OCI-M2 (cell line): ENCODE measurements around the gene C16orf86.

Experiments
- DNase-seq: peaks from one replicate; lab custom pipeline; 2025; ENCODE audit not compliant: unreplicated experiment; lab: John Stamatoyannopoulos, UW

Gene C16orf86

GRCh38 chr16:67666559-67667452 is at the start of gene C16orf86, which contains the start of gene ENKD1:
TSS of gene C16orf86 (plus strand) at chr16:67666814. CDS start at chr16:67666971, 157 bp downstream.
TSS of gene ENKD1 (minus strand) at chr16:67666750. CDS start at chr16:67666442, 308 bp downstream.
- DNase-seq, result no peak

GRCh38 chr16:67628216-67628615 is 38.4 kb upstream of the C16orf86 start:
- no peak for DNase-seq

GRCh38 chr16:67632415-67633172 is 34.0 kb upstream of the C16orf86 start:
- DNase-seq, result no peak

- DNase-seq, result no peak
Measured at GRCh38 chr16:67636713-67637112, 29.9 kb upstream of the C16orf86 start.

- no peak for DNase-seq
Measured at GRCh38 chr16:67637625-67638024, 29.0 kb upstream of the C16orf86 start.

GRCh38 chr16:67641779-67642708 is 24.6 kb upstream of the C16orf86 start:
- no peak for DNase-seq

- no peak for DNase-seq
Measured at GRCh38 chr16:67644038-67644437, 22.6 kb upstream of the C16orf86 start.

- no peak for DNase-seq
Measured at GRCh38 chr16:67645397-67646121, 21.1 kb upstream of the C16orf86 start.

- no peak for DNase-seq
Measured at GRCh38 chr16:67647111-67647651, 19.4 kb upstream of the C16orf86 start.

GRCh38 chr16:67647681-67648080 is 18.9 kb upstream of the C16orf86 start:
- DNase-seq, result no peak

GRCh38 chr16:67648088-67648763 is 18.4 kb upstream of the C16orf86 start:
- DNase-seq, result no peak

GRCh38 chr16:67648764-67649407 is 17.7 kb upstream of the C16orf86 start:
- DNase-seq, result no peak

GRCh38 chr16:67649494-67649931 is 17.1 kb upstream of the C16orf86 start:
- DNase-seq, result no peak

GRCh38 chr16:67650023-67650422 is 16.6 kb upstream of the C16orf86 start:
- DNase-seq, result no peak

- no peak for DNase-seq
Measured at GRCh38 chr16:67651039-67651438, 15.6 kb upstream of the C16orf86 start.

- no peak for DNase-seq
Measured at GRCh38 chr16:67651847-67652246, 14.8 kb upstream of the C16orf86 start.

GRCh38 chr16:67652578-67653127 is 14.0 kb upstream of the C16orf86 start:
- DNase-seq, result no peak

- no peak for DNase-seq
Measured at GRCh38 chr16:67653128-67653788, 13.4 kb upstream of the C16orf86 start.
